ENCODE results near the gene URI1.

DNA sequence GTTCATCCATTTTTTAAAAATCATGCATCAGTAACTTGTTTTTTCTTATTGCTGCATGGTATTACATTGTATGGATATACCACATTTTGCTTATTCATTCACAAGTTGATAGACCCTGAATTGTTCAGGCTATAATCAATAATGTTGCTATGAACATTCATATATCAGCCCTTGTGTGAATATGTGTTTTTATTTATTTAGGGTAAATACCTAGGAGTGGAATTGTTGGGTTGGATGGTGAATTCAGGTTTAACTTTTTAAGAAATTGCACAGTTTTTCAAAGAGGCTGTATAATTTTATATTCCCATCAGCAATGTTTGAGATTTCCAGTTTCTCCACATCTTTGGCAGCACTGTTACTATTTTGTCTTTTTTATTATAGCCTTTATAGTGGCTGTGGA, 82.1 kb downstream of the URI1 start:
- TF ChIP-seq, protein P1, sequence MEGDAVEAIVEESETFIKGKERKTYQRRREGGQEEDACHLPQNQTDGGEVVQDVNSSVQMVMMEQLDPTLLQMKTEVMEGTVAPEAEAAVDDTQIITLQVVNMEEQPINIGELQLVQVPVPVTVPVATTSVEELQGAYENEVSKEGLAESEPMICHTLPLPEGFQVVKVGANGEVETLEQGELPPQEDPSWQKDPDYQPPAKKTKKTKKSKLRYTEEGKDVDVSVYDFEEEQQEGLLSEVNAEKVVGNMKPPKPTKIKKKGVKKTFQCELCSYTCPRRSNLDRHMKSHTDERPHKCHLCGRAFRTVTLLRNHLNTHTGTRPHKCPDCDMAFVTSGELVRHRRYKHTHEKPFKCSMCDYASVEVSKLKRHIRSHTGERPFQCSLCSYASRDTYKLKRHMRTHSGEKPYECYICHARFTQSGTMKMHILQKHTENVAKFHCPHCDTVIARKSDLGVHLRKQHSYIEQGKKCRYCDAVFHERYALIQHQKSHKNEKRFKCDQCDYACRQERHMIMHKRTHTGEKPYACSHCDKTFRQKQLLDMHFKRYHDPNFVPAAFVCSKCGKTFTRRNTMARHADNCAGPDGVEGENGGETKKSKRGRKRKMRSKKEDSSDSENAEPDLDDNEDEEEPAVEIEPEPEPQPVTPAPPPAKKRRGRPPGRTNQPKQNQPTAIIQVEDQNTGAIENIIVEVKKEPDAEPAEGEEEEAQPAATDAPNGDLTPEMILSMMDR (IDR thresholded peaks at IDR 0.05): no peak
- TF ChIP-seq EP300 (IDR thresholded peaks at IDR 0.05) (no peak), POLR2A (IDR thresholded peaks at IDR 0.05) (no peak), POLR2AphosphoS5 (IDR thresholded peaks at IDR 0.05) (no peak)
